ENCODE measurements around the gene ST3GAL6.

Gene ST3GAL6

GRCh38 chr3:98732286-98733052 is 30.7 kb upstream of the ST3GAL6 start:
- H3K4me3 ChIP-seq: peak overlapping the region; percentile 95
- DNase-seq (ENCODE audit: low spot score): no peak
- TF ChIP-seq, protein P1, sequence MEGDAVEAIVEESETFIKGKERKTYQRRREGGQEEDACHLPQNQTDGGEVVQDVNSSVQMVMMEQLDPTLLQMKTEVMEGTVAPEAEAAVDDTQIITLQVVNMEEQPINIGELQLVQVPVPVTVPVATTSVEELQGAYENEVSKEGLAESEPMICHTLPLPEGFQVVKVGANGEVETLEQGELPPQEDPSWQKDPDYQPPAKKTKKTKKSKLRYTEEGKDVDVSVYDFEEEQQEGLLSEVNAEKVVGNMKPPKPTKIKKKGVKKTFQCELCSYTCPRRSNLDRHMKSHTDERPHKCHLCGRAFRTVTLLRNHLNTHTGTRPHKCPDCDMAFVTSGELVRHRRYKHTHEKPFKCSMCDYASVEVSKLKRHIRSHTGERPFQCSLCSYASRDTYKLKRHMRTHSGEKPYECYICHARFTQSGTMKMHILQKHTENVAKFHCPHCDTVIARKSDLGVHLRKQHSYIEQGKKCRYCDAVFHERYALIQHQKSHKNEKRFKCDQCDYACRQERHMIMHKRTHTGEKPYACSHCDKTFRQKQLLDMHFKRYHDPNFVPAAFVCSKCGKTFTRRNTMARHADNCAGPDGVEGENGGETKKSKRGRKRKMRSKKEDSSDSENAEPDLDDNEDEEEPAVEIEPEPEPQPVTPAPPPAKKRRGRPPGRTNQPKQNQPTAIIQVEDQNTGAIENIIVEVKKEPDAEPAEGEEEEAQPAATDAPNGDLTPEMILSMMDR (IDR thresholded peaks at IDR 0.05): no peak
- H3K27ac ChIP-seq: peak overlapping the region; percentile 34 to 89

GRCh38 chr3:98733053-98733811 is 29.9 kb upstream of the ST3GAL6 start:
- Histone ChIP-seq H3K4me3 (peak overlapping the region; percentile 95), H3K27ac (peak overlapping the region; percentile 34 to 89)
- TF ChIP-seq, protein P1 (IDR thresholded peaks at IDR 0.05): no peak
- no peak for DNase-seq (ENCODE audit: low spot score)

- Histone ChIP-seq H3K27ac (peak overlapping the region in 1 of 2 donors; percentile 21), H3K4me3 (peak overlapping the region; percentile 95)
- no peak for DNase-seq (ENCODE audit: low spot score)
- TF ChIP-seq, protein P1 (IDR thresholded peaks at IDR 0.05): no peak
These were observed 29.3 kb upstream of the ST3GAL6 start for GRCh38 chr3:98733812-98734281.

DNA sequence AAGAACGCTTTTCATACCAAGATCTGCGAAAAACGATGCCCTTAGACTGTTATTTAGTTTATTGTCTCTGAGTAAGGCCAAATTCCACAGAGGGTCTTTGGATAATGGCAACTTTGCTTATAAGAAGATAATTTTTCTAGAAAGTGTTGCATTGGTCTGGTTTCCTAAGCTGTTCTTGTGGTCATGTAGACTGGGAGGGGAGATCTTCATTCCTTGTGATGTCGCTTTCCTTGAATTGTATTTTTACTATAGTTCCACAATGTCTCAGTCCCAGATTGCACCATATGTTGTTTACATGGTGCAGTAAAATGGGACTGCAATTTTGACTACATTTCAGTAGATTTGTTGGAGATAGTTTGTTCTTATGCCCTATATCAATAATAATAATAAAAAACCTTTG is 28.8 kb upstream of the ST3GAL6 start:
- Histone ChIP-seq H3K4me3 (peak overlapping the region; percentile 95), H3K27ac (no peak overlapping the region)
- TF ChIP-seq, protein P1 (IDR thresholded peaks at IDR 0.05): no peak
- DNase-seq (ENCODE audit: low spot score): no peak

- Histone ChIP-seq H3K4me3 (no peak overlapping the region), H3K27ac (no peak overlapping the region)
- TF ChIP-seq, protein P1 (IDR thresholded peaks at IDR 0.05): no peak
- no peak for DNase-seq (ENCODE audit: low spot score)
These were observed 28.4 kb upstream of the ST3GAL6 start for GRCh38 chr3:98734735-98735134.

DNA sequence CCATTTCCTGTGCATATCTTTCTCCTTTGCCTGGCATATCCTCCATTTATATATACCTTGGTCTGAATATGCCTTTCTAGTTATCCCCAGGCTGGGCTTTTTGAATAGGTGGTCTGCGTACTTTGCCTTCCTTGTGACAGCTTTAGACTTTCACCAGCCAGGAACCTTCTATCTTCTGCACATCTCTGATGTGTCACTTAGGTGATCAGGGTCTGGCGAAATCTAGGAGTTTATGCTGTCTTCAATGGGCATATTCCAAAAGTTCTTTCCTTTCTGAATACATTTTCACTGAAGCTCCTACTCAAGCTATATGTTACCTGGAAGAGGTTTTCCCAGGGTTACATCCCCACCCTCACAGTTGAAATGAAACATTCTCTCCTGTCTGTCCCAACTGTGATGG is 27.8 kb upstream of the ST3GAL6 start:
- no peak for DNase-seq (ENCODE audit: low spot score)
- Histone ChIP-seq H3K4me3 (no peak overlapping the region), H3K27ac (no peak overlapping the region)
- TF ChIP-seq, protein P1 (IDR thresholded peaks at IDR 0.05): no peak
